GM12865 (cell line): ENCODE results near the gene SLC44A1.

Experiments
- DNase-seq: peaks from one replicate; pipeline ENCODE4 v3.0.0; 2010; ENCODE audit warnings: low read depth
- H3K4me3 ChIP-seq: 2 replicates; pipeline ENCODE4 v1.5.1; 2011; ENCODE audit warnings: mild to moderate bottlenecking, low read depth, low read length, control low read depth
- CTCF ChIP-seq: IDR thresholded peaks from 2 replicates; pipeline ENCODE4 v1.5.1; 2011; ENCODE audit warnings: low read length, control low read depth, low read depth, inconsistent platforms; ENCODE audit not compliant: insufficient read depth; ENCODE audit errors: missing control alignments

SLC44A1 gene

GRCh38 chr9:105306351-105307140 is 62.1 kb downstream of the SLC44A1 start:
- TF ChIP-seq CTCF, result no peak
- no peak overlapping the region for H3K4me3 ChIP-seq
- peak; percentile 21 for DNase-seq

GRCh38 chr9:105307591-105308130 is 63.2 kb downstream of the SLC44A1 start:
- no peak for TF ChIP-seq CTCF
- no peak overlapping the region for H3K4me3 ChIP-seq

GRCh38 chr9:105308461-105309341 is 64.2 kb downstream of the SLC44A1 start:
- no peak for TF ChIP-seq CTCF
- DNase-seq, result no peak
- H3K4me3 ChIP-seq, result no peak overlapping the region

More at GRCh38 chr9:105307591-105308130, 63.2 kb downstream of the SLC44A1 start:
- no peak for DNase-seq

GRCh38 chr9:105309531-105309931 is 65.1 kb downstream of the SLC44A1 start:
- no peak overlapping the region for H3K4me3 ChIP-seq
- no peak for DNase-seq
- no peak for TF ChIP-seq CTCF

- H3K4me3 ChIP-seq, result no peak overlapping the region
- DNase-seq, result no peak
- no peak for TF ChIP-seq CTCF
Observed at GRCh38 chr9:105311306-105311705, 66.9 kb downstream of the SLC44A1 start.

GRCh38 chr9:105313238-105313637 is 68.8 kb downstream of the SLC44A1 start:
- peak; percentile 57 for DNase-seq
- no peak overlapping the region for H3K4me3 ChIP-seq
- no peak for TF ChIP-seq CTCF
